Right ventricle myocardium inferior (tissue), 1 donor: ENCODE data around the gene PLA2G4D. TPM values are rescaled to one million over a fixed set of nuclear protein-coding genes. Genes with fewer than 3 reads are reported as not detected.

Source experiments
- ATAC-seq: fragments of 200-7000 bp; cut with Tn5 transposase; one replicate; pipeline ENCODE4 v1.9.1; 2020; ENCODE audit warnings: mild to moderate bottlenecking, moderate library complexity
- DNase-seq: peaks from one replicate; pipeline ENCODE4 v3.0.0; 2021; ENCODE audit errors: missing footprints
- intact Hi-C: fragments of 100-400 bp; cut with DNase I; formaldehyde crosslinking; loops from one replicate; pipeline ENCODE4 v1.11.0; 2022
- total RNA-seq: library from RNA; stranded (reverse); fragmentation: NEBNext Ultra II Directional; extraction: Animal tissue kit (Norgen Biotek cat#: 25700); gene quantifications from one replicate; pipeline ENCODE4 v1.2.1, GENCODE V29; 2021
- donor health status: DM: no; HTN: yes; CAD: no; lungs with severe emphysema.

PLA2G4D gene
- total RNA-seq, 1 donor from 2014 or later = not detected

DNA sequence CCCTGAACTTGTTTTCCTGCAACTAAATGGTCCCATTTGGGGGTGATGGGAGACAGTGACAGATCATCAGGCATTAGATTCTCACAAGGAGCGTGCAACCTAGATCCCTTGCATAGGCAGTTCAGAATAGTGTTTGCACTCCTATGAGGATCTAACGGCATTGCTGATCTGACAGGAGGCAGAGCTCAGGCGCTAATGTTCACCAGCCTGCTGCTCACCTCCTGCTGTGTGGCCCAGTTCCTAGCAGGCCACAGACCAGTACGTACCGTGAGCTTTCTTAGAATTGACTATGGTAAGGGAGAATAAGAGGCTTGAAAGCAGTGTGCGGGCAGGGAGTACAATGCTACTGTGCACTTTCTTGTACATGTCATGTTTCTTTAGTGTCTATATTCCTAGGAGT, 56.0 kb downstream of the PLA2G4D start:
- no peak for DNase-seq
- no peak for ATAC-seq
- intact Hi-C loops = no loop called here

GRCh38 chr15:42037656-42038055, 56.7 kb downstream of the PLA2G4D start:
- DNase-seq = no peak
- intact Hi-C loops = no loop called here
- ATAC-seq = peak; percentile 46

DNA sequence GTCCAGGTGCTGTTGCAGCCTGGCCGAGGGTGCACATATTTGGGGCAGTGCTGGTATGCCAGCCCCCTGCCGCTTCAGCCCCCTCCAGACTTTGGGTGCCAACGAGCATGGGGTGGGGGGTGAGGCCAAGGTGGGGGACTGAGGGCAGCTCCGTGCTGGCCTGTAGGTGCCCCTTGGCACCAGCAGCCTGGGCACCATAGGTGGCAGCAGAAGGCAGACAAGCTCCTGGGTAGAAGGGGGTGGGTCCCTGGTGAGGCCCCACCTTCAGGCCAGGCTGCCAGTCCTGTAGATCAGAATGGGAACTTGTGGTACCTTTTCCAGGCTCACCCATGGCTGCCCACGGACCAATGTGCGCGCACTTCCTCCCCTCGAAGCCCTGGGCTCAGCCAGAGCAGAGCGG, 57.4 kb downstream of the PLA2G4D start:
- intact Hi-C loops = no loop called here
- ATAC-seq = no peak

DNA sequence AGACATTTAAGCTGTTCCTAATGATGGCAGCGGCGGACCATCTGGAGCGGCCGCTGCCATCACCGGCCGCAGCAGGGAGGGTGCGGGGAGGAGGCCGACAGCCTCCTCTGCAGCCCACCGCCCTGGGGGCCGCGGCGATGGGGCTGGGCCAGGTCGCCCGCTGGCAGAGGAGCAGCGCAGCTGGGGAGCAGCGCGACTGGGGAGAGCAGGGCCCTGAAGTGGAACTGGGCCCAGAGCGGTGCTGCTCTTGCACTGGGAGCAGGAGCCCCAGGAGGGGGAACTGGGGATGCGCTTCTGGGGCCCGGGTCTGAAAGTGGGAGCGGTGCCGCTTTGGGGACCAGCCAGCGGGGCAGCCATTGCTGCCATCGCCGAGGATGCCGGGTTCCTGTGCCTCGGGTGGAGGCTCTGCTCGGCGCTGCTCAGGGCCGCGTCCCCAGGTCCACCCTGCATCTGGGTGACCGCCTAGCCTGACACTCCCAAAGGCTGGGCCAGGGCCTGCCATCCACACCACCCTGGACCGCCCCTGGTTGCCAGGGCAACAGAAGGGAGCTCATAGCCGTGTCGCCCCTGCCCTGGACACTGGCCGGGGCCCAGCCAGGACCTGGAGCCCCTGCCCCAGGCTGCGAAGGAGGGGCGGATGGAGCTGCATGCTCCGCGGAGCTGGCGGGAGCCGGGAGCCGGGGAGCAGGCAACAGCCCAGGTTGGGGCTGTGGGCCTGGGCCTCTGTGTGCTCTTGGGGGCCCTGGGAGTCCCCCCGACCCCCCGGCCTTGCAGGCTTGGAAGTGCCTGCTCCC, 58.1 kb downstream of the PLA2G4D start:
- intact Hi-C loops = no loop called here
- no peak for ATAC-seq

More for the DNA sequence above, 57.4 kb downstream of the PLA2G4D start:
- DNase-seq = no peak

DNA sequence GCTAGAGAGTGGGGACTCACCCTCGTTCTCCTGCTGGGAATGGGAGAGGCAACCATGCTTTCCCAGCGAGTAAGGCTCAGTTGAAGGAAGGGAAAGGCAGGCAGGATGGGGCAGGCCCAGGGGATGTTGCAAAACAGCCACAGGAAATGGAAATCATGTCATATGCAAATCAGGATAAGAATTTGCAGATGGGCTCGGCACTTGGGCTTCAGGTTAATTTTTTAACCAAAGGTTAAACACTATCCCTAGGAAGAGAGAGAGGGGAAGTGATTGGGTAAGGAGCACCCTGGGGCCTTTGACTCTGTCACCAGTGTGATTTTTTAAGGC, 59.0 kb downstream of the PLA2G4D start:
- ATAC-seq = no peak
- intact Hi-C loops = no loop called here
- no peak for DNase-seq

More for the DNA sequence above, 58.1 kb downstream of the PLA2G4D start:
- no peak for DNase-seq

DNA sequence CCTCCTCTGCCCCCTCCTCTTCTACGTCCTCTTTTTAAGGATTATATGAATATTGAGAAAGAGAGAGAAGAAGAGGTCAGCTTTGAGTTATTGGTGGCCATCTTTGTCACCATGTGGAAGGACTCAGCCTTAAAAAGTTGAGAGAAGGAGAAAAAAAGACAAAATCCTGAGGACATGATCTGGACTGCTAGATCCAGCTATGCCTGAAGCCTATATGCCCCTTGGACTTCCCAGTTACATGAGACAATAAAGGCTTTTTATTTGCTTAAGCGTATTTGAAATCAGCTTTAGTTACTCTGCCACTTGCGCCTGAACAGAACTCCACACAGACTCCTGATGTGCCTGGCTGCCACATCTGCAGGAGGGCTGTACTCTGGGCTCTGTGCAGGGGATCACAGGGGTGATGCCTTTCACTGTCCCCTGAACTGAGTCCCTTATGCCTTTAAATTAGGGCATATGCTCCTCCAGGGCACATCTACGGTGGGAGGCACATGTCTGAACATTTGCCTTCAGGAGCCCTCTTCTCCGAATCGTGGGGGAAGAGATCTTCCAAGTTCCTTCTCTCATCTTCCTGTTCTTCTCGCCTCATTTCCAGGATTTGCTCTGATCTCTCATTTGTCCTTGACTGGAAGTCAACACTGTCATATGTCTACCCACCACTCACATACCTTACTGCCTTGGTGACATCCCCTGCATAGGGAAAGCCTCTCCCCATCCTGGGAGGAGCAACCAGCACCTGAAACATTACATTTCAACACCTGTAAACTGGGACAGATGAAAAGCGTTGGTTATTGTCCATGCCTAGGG, 59.5 kb downstream of the PLA2G4D start:
- intact Hi-C loops = no loop called here
- ATAC-seq = no peak
- DNase-seq = no peak

GRCh38 chr15:42033214-42033873, 61.0 kb downstream of the PLA2G4D start:
- DNase-seq = no peak
- no peak for ATAC-seq
- intact Hi-C loops = no loop called here

DNA sequence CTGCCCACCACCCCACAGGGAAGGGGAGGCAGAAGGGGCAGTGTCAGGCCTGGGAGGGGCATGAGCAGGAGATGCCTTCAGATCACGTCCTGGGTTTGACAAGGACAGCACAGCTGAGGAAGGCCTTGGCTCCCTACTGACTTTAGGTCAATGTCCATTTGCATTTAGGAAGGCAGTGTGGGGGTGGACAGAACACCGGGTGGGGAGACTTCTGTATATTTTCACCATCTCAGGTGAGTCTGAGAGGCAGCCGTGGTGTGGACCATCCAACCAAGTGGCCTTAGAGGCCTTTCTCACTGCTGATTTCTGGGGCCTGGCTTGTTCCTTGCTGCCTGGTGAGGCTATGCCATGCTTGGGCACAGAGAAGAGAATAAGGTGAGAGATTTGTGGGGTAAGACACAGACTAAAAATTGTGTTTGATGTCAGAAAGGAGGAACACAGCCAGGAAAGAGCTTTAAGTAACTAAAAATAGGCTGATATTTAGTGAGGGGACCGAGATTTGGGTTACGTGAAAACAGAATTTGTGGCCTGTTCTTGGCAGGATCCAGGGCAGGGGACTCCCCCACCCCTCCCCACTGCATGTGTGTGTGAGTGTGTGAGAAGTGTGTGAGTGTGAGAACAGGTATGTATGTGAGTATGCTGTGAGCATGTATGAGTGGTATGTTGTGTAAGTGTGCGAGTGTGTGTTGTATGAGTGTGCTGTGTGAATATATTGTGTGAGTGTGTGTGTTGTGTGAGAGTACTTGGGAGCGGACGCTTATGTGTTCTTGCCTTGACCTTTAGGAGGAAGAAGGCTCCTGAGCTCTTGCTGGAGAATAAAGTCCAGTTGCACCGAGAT, 61.8 kb downstream of the PLA2G4D start:
- intact Hi-C loops = no loop called here
- DNase-seq (no peak), ATAC-seq (no peak)

DNA sequence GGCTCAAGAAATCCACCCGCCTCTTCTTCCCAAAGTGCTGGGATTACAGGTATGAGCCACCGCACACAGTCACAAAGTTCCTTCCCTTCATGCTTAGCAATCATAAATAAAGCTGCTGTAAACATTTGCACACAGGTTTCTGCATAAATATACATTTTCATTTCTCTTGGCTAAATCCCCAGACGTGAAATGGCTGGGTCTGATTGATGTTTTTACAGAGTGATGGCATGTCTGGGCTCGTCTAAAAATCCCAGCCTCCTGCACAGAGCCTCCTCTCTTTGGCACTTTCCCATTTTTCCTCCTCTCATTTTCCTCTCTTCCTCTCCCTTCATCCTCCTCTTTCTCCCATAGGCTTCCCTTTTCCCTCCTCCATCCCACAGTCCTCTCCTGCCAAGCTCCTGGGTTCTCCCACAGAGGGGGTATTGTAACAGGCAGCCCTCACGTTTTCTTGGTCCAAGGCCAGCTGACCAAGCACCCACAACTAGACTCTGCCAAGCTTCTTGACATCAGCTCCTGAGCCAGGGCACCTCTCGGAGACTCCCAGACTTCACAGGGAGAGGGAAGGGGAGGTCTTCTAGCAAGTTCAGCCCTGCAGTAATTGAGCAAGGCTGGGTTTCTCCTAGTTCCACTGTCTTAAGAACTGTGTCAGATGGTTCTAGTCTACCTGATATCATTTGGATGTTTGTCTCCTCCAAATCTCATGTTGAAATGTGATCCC, 63.0 kb downstream of the PLA2G4D start:
- ATAC-seq (no peak), DNase-seq (no peak)
- intact Hi-C loops = no loop called here

DNA sequence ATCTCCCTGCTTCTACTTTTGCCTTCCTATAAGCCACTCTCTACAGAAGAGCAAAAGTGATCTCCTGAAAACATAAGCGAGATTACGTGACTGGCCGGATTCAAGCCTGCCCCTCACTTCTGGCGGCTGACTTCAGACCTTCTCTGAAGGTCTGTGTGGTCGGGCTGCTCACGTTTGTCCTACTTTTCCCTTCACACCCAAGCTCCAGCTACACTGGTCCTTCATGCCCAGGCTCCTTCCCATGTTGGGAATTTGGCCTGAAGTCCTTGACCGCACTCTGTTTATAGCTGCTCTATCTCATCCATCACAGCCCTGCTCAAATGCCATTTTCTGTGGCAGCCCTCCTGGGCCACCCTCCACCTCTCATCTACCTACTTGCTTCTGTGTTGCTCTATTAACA, 66.8 kb downstream of the PLA2G4D start:
- intact Hi-C loops = no loop called here
- no peak for ATAC-seq
- no peak for DNase-seq

GRCh38 chr15:42024303-42024702, 70.1 kb downstream of the PLA2G4D start:
- DNase-seq = no peak
- ATAC-seq = no peak
- intact Hi-C loops = no loop called here

DNA sequence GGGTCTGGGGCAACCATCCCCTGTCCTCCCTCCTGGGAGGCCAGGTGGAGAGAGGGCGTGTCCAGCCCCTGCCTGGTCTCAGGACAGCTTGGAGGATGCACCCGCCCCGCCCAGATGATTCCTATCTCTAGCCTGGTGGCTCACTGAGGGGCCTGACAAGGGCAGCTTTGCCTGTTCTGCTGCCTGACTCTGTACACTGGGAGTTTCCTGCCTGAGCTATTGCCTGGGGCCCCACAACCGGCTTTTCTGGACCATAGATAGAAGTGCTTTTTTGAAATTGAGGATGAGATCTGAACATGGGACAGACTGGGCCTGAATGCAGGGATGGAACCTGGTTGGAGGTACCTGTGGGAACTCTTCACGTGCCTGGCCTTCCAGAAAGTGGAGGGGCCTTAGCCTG, 72.8 kb downstream of the PLA2G4D start:
- DNase-seq = no peak
- ATAC-seq = no peak
- intact Hi-C loops = no loop called here

DNA sequence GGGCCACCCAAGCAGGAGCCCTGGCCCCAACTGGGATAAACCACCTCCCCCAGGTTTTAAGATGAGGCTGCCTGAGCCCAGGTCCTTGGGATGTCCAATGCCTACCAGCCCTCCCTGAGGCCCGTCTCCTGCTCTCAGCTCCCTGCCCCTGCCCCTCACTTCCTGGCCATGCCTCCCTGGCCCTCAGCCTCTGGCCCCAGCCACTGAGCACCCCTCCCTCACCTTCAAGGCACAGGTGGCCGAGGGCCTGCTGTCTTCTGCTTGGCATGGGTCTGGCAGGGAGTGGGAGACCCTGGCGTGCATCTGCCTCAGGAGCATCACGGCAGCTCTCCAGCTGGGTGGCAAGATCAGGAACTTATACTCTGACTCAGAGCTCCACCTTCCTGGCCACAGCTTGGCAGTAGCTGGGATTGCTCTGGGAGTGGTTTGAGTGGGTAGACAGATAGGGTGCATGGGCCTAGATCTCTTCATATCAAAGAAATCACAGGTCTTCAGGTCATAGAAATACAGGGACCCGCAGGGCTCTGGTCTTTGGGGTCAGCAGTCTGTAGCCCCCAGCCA, 73.6 kb downstream of the PLA2G4D start, which contains the start of gene PLA2G4E:
Gene PLA2G4E (minus strand): TSS at position 330 of the 561 bp plus-strand sequence. CDS start 12 bp downstream, at position 318.
- intact Hi-C loops = no loop called here
- ATAC-seq = no peak

GRCh38 chr15:42018306-42019224, 75.8 kb downstream of the PLA2G4D start:
- DNase-seq (peak; percentile 79), ATAC-seq (peak; percentile 90)
- intact Hi-C loops = no loop called here

More for the DNA sequence above, 73.6 kb downstream of the PLA2G4D start, which contains the start of gene PLA2G4E:
- DNase-seq = no peak
